ENCODE results near the gene TRPC4AP.

The TRPC4AP gene, protein sequence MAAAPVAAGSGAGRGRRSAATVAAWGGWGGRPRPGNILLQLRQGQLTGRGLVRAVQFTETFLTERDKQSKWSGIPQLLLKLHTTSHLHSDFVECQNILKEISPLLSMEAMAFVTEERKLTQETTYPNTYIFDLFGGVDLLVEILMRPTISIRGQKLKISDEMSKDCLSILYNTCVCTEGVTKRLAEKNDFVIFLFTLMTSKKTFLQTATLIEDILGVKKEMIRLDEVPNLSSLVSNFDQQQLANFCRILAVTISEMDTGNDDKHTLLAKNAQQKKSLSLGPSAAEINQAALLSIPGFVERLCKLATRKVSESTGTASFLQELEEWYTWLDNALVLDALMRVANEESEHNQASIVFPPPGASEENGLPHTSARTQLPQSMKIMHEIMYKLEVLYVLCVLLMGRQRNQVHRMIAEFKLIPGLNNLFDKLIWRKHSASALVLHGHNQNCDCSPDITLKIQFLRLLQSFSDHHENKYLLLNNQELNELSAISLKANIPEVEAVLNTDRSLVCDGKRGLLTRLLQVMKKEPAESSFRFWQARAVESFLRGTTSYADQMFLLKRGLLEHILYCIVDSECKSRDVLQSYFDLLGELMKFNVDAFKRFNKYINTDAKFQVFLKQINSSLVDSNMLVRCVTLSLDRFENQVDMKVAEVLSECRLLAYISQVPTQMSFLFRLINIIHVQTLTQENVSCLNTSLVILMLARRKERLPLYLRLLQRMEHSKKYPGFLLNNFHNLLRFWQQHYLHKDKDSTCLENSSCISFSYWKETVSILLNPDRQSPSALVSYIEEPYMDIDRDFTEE

DNA sequence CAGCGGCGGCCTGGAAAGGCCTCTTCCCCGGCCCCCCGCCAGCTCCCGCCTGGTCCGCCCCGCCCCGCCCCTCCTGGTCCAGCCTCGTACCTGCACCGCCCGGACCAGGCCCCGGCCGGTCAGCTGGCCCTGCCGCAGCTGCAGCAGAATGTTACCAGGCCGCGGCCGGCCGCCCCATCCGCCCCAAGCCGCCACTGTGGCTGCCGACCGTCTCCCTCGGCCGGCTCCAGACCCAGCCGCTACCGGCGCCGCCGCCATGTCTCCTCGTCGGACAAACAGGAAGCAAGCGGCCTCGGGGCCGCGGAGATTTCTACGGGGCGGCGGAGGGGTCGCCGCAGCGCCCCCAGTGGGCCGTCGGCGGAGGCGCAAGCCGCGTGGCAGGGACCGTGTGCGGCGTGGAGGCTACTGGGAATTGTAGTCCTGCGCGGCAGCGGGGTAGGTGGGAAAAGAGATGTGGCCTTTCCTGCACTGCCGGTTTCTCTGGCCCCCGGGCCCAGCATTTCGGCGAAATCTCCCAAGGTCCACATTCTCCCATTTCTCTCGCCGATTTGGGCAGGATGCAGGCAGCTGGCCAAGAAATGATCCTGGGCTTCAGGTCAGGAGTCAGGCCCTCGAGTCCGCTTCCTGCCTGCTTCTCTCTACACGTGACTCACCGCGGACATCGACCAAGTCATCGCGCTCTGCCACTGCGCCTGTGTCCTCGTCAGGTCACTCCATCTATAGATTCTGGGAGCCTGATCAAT lies at the start of gene TRPC4AP:
Gene TRPC4AP, minus strand, starts transcription at position 284 of the 743 bp plus-strand sequence. Its CDS starts 26 bp downstream, at position 258.
- peak within 1 kb of the TSS; percentile 79 for H3K4me3 ChIP-seq (ENCODE audit: low read depth, low read length)
- TF ChIP-seq, protein P1, sequence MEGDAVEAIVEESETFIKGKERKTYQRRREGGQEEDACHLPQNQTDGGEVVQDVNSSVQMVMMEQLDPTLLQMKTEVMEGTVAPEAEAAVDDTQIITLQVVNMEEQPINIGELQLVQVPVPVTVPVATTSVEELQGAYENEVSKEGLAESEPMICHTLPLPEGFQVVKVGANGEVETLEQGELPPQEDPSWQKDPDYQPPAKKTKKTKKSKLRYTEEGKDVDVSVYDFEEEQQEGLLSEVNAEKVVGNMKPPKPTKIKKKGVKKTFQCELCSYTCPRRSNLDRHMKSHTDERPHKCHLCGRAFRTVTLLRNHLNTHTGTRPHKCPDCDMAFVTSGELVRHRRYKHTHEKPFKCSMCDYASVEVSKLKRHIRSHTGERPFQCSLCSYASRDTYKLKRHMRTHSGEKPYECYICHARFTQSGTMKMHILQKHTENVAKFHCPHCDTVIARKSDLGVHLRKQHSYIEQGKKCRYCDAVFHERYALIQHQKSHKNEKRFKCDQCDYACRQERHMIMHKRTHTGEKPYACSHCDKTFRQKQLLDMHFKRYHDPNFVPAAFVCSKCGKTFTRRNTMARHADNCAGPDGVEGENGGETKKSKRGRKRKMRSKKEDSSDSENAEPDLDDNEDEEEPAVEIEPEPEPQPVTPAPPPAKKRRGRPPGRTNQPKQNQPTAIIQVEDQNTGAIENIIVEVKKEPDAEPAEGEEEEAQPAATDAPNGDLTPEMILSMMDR (IDR thresholded peaks at IDR 0.05; ENCODE audit: low read depth, low read length): peak; percentile 94

DNA sequence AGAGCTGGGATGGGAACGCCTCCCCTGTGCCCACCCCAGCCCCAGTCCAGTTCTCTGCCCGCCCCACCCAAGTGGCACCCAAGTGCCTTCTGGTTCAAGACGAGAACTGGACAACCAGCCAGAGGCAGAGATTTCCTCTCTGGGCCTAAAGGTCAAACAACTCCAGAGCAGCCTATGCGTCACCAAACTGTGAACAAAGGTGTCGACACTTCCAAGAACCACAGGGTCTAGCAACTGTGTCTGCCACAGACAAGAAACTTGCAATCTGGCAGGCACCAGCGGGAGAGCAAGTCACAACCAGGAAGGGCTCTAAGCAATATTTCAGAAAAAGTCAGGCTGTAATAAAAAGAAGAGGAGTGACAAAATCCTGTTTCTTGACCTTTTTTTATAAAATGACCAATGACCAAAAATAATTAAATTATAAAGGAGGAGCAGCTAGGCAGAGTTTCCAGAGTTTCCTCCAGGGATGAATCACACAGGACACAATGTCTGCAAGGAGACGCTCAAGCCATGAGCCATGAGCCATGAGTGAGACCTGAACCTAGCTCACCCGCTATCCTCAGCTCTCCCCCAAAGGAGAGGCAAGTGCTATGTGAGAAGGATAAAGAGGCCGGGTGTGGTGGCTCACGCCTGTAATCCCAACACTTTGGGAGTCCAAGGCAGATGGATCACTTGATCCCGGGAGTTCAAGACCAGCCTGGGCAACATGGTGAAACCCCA lies 43.4 kb upstream of the TRPC4AP start:
- H3K4me3 ChIP-seq (ENCODE audit: low read depth, low read length): no peak overlapping the region
- TF ChIP-seq, protein P1 (IDR thresholded peaks at IDR 0.05; ENCODE audit: low read depth, low read length): no peak

DNA sequence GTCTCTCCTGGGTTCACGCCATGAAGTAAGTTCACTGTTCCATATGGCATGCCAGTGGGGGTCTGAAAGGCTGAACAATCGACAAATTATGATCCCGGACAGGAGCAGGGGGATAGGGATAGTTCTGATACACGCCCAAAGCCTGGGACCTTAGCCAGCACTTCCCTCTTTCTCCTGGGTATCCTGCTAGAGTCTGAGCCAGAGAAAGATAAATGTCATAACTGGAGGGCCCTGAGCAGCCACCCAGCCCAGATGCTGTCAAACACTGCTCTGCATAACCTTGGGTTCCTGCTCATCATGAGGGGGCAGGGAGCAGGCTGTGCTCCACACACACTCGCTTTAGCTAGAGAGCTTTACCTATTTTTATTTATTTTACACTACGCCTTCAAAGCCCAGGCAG lies 42.3 kb upstream of the TRPC4AP start:
- H3K4me3 ChIP-seq (ENCODE audit: low read depth, low read length): no peak overlapping the region
- TF ChIP-seq, protein P1 (IDR thresholded peaks at IDR 0.05; ENCODE audit: low read depth, low read length): no peak

DNA sequence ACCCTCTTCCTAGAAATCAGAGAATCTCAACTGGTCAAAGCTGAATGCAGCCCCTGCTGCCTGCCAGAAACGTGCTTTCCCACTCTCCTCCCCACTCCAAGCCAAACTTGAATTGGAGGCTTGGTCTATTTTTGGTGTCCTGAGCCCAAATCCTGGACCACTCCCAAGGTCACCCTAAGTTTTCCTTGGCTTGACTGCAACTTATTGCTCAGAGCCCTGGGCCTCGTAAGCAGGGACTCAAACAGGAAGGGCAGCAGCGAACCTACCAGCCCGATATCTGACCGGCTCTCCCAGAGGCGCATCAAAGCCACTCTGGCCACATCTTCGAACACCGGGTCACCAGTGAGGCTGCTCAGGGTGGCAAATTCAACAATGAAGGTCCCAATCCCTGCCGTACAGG lies 41.9 kb upstream of the TRPC4AP start:
- TF ChIP-seq, protein P1 (IDR thresholded peaks at IDR 0.05; ENCODE audit: low read depth, low read length): no peak
- no peak overlapping the region for H3K4me3 ChIP-seq (ENCODE audit: low read depth, low read length)

DNA sequence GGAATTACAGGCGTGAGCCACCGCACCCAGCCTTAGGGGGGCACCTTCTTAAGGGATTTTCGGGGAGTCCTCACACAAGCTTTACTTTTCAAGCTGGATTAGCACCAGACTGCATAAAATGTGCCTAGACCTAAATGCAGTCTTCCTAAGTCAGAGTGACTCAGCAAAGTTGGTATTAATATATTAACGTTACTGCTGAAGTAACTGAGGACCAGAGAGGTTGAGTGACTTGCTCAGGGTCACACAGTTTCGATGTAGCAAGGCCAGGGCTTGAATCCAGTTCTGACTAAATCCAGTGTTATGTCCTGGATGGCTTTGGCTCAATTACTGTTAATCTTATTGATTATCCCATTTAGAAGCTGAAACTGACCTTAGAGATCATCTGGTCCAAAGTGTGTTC lies 41.1 kb upstream of the TRPC4AP start:
- TF ChIP-seq, protein P1 (IDR thresholded peaks at IDR 0.05; ENCODE audit: low read depth, low read length): no peak
- H3K4me3 ChIP-seq (ENCODE audit: low read depth, low read length): no peak overlapping the region

DNA sequence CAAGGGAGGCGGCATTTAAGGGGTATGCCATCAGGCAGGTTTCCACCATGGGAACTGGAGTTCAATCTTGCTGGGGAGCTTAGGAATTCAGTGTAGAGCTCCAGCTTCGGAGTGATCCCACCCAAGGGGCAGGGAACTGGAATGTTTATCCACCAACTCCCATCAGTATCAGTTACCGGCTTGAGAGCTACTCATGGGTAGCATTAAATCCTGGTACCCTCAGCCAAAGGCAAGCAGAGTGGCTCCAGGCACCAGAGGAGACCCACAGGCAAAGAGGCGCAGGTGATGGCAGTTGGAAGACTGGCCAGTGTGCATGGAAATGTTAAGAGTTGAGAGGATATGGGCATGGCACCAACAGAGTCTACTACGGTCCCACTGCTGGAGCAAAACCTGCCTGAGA lies 40.4 kb upstream of the TRPC4AP start:
- H3K4me3 ChIP-seq (ENCODE audit: low read depth, low read length): no peak overlapping the region
- TF ChIP-seq, protein P1 (IDR thresholded peaks at IDR 0.05; ENCODE audit: low read depth, low read length): no peak
